Ascending aorta (tissue), 2 donors: ENCODE measurements around the gene KCNH2. TPM values are rescaled to one million over a fixed set of nuclear protein-coding genes. Genes with fewer than 3 reads are reported as not detected.

Experiments used
- DNase-seq, 2 donors: peaks; one replicate each; pipeline ENCODE4 v3.0.0-alpha.2; 2019; ENCODE audit warnings: low spot score in 2 of 2
- H3K27ac ChIP-seq, 2 donors: fragments of 200-600 bp; sonication (generic); one replicate each; pipeline ENCODE4 v1.5.1; 2016 to 2017; ENCODE audit warnings: mild to moderate bottlenecking in 1 of 2
- H3K27me3 ChIP-seq: fragments of 200-600 bp; sonication (generic); one replicate; pipeline ENCODE4 v1.5.1; 2017
- H3K36me3 ChIP-seq, 2 donors: fragments of 200-600 bp; sonication (generic); one replicate each; pipeline ENCODE4 v1.5.1; 2016
- H3K4me1 ChIP-seq, 2 donors: fragments of 200-600 bp; sonication (generic); one replicate each; pipeline ENCODE4 v1.5.1; 2016 to 2017; ENCODE audit warnings: mild to moderate bottlenecking in 1 of 2
- H3K4me3 ChIP-seq, 2 donors: fragments of 200-600 bp; sonication (generic); one replicate each; pipeline ENCODE4 v1.5.1; 2016 to 2017; ENCODE audit warnings: mild to moderate bottlenecking in 1 of 2
- H3K9me3 ChIP-seq, 2 donors: fragments of 200-600 bp; sonication (generic); one replicate each; pipeline ENCODE4 v1.5.1; 2016
- intact Hi-C: fragments of 100-400 bp; cut with DNase I; formaldehyde crosslinking; loops from one replicate; pipeline ENCODE4 v1.15.1; 2023
- total RNA-seq: library from RNA; depleted of rRNA; stranded (reverse); fragments of >200 nt; gene quantifications from one replicate; pipeline ENCODE4 v1.1.0, GENCODE V29; 2016
- TF ChIP-seq, protein P1 (sequence below), 3 experiments: fragments of 200-600 bp in 2 of 3; fragments of 450-650 bp in 1 of 3; sonication (generic) in 2 of 3; IDR thresholded peaks; one replicate each; pipeline ENCODE4 v1.5.1; 2016 to 2019; ENCODE audit warnings: antibody characterized with exemption in 3 of 3, mild to moderate bottlenecking in 1 of 3, moderate library complexity in 1 of 3

The KCNH2 gene
- total RNA-seq, 1 donor from 2014 or later: not detected

DNA sequence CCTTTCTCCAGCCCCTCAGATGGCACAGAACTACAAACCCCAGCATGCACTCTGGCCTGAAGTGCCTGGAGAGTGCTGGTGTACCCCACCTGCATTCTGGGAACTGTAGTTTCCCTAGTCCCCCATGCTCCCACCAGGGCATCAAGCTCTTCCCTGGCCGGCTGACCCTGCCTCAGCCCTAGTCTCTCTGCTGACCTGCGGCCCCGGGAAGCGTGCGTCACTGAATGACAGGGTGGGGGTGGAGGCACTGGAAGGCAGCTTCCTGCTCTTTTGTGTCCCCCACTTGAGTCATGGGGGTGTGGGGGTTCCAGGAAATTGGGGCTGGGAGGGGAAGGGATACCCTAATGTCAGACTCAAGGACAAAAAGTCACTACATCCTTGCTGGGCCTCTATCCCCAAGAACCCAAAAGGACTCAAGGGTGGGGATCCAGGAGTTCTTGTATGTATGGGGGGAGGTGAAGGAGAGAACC, 14.7 kb upstream of the KCNH2 start:
- Histone ChIP-seq H3K9me3 (no peaks in the 10 kb centered on the region), H3K4me3 (no peak overlapping the region), H3K4me1 (no peaks in the 10 kb centered on the region), H3K36me3 (no peaks in the 10 kb centered on the region), H3K27me3 (no peaks in the 10 kb centered on the region), H3K27ac (no peak overlapping the region)
- no peak for DNase-seq
- TF ChIP-seq, protein P1, sequence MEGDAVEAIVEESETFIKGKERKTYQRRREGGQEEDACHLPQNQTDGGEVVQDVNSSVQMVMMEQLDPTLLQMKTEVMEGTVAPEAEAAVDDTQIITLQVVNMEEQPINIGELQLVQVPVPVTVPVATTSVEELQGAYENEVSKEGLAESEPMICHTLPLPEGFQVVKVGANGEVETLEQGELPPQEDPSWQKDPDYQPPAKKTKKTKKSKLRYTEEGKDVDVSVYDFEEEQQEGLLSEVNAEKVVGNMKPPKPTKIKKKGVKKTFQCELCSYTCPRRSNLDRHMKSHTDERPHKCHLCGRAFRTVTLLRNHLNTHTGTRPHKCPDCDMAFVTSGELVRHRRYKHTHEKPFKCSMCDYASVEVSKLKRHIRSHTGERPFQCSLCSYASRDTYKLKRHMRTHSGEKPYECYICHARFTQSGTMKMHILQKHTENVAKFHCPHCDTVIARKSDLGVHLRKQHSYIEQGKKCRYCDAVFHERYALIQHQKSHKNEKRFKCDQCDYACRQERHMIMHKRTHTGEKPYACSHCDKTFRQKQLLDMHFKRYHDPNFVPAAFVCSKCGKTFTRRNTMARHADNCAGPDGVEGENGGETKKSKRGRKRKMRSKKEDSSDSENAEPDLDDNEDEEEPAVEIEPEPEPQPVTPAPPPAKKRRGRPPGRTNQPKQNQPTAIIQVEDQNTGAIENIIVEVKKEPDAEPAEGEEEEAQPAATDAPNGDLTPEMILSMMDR (IDR thresholded peaks at IDR 0.05): no peak
- intact Hi-C loops: no loop called here

DNA sequence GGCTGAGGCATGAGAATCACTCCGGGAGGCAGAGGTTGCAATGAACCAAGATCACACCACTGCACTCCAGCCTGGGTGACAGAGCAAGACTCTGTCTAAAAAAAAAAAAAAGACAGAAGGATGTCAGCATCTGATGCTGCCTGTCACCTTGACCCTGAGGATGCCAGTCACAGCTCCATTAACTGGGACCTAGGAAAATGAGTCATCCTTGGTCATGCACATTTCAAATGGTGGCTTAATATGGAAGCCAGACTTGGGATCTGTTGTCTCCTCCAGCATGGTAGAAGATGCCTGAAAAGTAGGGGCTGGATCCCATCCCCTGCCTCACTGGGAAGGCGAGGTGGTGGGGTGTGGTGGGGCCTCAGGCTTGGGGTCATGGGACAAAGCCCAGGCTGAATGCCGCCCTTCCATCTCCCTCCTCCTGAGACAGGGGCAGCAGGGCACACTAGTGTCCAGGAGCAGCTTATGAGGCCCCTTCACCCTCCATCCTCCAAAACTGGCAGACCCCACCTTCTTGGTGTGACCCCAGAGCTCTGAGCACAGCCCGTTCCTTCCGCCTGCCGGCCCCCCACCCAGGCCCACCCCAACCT, 14.0 kb upstream of the KCNH2 start:
- Histone ChIP-seq H3K9me3 (no peaks in the 10 kb centered on the region), H3K27me3 (no peaks in the 10 kb centered on the region), H3K4me3 (no peak overlapping the region), H3K36me3 (no peaks in the 10 kb centered on the region), H3K27ac (no peak overlapping the region), H3K4me1 (no peaks in the 10 kb centered on the region)
- TF ChIP-seq, protein P1 (IDR thresholded peaks at IDR 0.05): no peak
- intact Hi-C loops: no loop called here
- no peak for DNase-seq

DNA sequence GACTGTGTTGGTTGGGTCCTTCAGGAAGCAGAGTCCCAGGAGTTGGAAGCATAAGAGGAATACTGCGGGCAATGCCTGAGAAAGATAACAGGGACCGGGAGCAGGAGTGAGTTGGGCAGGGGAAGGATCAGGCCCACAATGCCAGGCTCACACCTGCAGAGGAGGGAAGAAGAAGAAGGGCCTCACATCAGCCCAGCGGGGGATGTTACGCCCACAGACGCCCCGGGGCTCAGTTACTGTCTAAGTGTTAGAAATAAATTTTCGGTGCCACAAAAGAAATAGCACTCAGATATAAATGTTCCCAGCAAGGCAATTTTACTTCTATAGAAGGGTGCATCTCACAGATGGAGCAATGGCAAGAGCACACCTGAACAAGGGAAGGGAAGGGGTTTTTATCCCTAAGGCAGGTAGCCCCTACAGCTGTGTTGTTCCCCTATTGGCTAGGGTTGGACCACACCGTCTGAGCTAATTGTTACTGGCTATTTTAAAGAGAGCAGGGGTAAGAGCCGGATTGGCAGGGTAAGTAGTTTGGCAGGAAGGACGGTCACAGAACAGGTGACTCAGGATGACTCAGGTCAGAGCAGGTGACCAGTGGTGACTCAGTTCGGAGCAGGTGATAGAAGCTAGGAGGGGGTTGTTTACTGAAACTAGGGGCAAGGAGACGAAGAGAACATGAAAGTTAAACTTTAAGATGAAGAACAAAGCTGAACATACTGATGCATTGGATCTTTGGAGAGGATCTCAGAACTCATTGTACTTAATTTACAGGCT, 12.5 kb upstream of the KCNH2 start, which contains the start of gene NOS3:
TSS of gene NOS3 (plus strand) at position 602 of the 771 bp plus-strand sequence. CDS start 2,787 bp downstream, outside the sequence.
- DNase-seq: no peak
- TF ChIP-seq, protein P1 (IDR thresholded peaks at IDR 0.05): no peak
- Histone ChIP-seq H3K4me1 (no peaks in the 10 kb centered on the region), H3K4me3 (no peak within 1 kb of the TSS), H3K9me3 (no peaks in the 10 kb centered on the region), H3K27me3 (no peaks in the 10 kb centered on the region), H3K27ac (no peak within 1 kb of the TSS), H3K36me3 (no peaks in the 10 kb centered on the region)
- intact Hi-C loops: no loop called here

DNA sequence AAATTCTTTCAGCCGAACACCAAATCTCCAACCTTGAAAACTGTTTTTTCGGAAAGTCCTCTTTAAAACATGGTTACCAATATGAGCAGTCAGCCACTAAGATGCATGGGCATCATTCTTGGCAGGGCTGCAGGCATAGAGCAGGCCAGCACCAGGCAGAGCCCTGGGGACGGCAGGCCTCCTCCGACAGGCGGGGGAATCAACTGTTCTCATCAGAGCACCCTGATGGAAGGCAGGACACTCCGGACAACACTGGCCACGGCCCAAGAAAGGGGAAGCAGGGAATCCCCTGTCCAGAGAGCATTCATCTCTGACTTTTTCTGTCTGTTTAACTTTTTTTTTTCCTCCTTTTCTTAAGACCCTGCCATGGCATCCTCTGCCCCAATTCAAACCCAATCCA, 11.3 kb upstream of the KCNH2 start:
- H3K27ac ChIP-seq: no peak overlapping the region
- intact Hi-C loops: loop anchor here (2.0 kb wide), 1 partner anchor 91 kb away; no protein-coding TSS in a partner anchor

More for the DNA sequence above, 11.3 kb upstream of the KCNH2 start:
- no peaks in the 10 kb centered on the region for H3K36me3 ChIP-seq
- H3K9me3 ChIP-seq: no peaks in the 10 kb centered on the region
- TF ChIP-seq, protein P1 (IDR thresholded peaks at IDR 0.05): no peak
- no peaks in the 10 kb centered on the region for H3K27me3 ChIP-seq
- no peak overlapping the region for H3K4me3 ChIP-seq
- no peak for DNase-seq
- H3K4me1 ChIP-seq: no peaks in the 10 kb centered on the region
